PFSK-1 (cell line): ENCODE data around the gene ADGRG7.

ENCODE experiments used
- FOXP2 ChIP-seq: optimal IDR thresholded peaks from 2 replicates; pipeline ENCODE3; 2011; ENCODE audit warnings: borderline replicate concordance, control low read depth, inconsistent platforms; ENCODE audit not compliant: insufficient read depth; ENCODE audit errors: extremely low read length, extremely low read depth
- POLR2AphosphoS5 ChIP-seq: IDR thresholded peaks from 2 replicates; pipeline ENCODE4 v1.6.1; 2012; ENCODE audit warnings: low read depth, mild to moderate bottlenecking, control low read depth, low read length, moderate library complexity
- SIN3A ChIP-seq: IDR thresholded peaks from 2 replicates; pipeline ENCODE4 v1.6.1; 2012; ENCODE audit warnings: mild to moderate bottlenecking, low read length, moderate library complexity, borderline replicate concordance; ENCODE audit not compliant: insufficient read depth
- TAF1 ChIP-seq: IDR thresholded peaks from 2 replicates; pipeline ENCODE4 v1.6.1; 2012; ENCODE audit warnings: low read length, control low read depth, borderline replicate concordance; ENCODE audit not compliant: insufficient read depth
- TF ChIP-seq, protein P1 (sequence below), 2 experiments: IDR thresholded peaks; 2 replicates each; pipeline versions ENCODE4 v1.6.1 to v1.8.0; 2011 to 2012; ENCODE audit warnings: low read depth in 2 of 2, low read length in 2 of 2, control low read depth in 1 of 2, inconsistent platforms in 1 of 2, mild to moderate bottlenecking in 1 of 2, moderate library complexity in 1 of 2; ENCODE audit not compliant: insufficient read depth in 1 of 2

ADGRG7 gene

DNA sequence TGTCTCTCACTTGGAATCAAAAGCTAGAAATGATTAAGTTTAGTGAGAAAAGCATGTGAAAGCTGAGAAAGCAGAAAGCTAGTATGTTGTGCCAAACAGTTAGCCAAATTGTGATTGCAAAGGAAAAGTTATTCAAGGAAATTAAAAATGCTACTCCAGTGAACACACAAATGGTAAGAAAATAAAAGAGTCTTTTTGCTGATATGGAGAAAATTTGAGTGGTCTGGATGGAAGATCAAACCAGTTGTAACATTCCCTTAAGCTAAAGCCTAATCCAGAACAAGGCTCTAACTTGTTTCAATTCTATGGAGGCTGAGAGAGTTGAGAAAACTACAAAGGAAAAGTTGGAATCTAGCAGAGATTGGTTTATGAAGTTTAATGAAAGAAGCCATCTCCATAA is 11.8 kb downstream of the ADGRG7 start:
- TF ChIP-seq TAF1 (no peak), POLR2AphosphoS5 (no peak), FOXP2 (no peak), SIN3A (no peak)
- TF ChIP-seq, protein P1, sequence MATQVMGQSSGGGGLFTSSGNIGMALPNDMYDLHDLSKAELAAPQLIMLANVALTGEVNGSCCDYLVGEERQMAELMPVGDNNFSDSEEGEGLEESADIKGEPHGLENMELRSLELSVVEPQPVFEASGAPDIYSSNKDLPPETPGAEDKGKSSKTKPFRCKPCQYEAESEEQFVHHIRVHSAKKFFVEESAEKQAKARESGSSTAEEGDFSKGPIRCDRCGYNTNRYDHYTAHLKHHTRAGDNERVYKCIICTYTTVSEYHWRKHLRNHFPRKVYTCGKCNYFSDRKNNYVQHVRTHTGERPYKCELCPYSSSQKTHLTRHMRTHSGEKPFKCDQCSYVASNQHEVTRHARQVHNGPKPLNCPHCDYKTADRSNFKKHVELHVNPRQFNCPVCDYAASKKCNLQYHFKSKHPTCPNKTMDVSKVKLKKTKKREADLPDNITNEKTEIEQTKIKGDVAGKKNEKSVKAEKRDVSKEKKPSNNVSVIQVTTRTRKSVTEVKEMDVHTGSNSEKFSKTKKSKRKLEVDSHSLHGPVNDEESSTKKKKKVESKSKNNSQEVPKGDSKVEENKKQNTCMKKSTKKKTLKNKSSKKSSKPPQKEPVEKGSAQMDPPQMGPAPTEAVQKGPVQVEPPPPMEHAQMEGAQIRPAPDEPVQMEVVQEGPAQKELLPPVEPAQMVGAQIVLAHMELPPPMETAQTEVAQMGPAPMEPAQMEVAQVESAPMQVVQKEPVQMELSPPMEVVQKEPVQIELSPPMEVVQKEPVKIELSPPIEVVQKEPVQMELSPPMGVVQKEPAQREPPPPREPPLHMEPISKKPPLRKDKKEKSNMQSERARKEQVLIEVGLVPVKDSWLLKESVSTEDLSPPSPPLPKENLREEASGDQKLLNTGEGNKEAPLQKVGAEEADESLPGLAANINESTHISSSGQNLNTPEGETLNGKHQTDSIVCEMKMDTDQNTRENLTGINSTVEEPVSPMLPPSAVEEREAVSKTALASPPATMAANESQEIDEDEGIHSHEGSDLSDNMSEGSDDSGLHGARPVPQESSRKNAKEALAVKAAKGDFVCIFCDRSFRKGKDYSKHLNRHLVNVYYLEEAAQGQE (IDR thresholded peaks at IDR 0.05; ENCODE audit: insufficient read depth in 1 of 2, low read depth in 2 of 2, low read length in 2 of 2): no peak

DNA sequence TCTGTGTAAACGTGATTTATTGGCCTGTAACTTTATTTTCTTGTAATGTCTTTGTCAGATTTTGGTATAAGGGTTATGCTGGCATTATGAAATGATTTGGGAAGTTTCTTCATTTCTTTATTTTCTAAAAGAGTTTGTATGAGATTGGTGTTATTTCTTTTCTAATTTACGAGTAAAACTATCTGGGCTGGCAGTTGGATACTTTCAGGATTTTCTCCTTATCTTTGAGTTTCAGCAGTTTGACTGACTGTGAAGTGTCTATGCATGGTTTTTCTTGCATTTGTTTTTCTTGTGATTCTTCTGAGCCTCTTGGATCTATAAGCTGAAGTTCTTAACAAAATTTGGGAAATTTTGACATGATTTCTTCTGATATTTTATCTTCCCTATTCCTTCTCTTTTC is 18.1 kb downstream of the ADGRG7 start:
- TF ChIP-seq, protein P1 (IDR thresholded peaks at IDR 0.05; ENCODE audit: insufficient read depth in 1 of 2, low read depth in 2 of 2, low read length in 2 of 2): no peak
- no peak for TF ChIP-seq TAF1
- TF ChIP-seq SIN3A: no peak
- no peak for TF ChIP-seq POLR2AphosphoS5
- no peak for TF ChIP-seq FOXP2

DNA sequence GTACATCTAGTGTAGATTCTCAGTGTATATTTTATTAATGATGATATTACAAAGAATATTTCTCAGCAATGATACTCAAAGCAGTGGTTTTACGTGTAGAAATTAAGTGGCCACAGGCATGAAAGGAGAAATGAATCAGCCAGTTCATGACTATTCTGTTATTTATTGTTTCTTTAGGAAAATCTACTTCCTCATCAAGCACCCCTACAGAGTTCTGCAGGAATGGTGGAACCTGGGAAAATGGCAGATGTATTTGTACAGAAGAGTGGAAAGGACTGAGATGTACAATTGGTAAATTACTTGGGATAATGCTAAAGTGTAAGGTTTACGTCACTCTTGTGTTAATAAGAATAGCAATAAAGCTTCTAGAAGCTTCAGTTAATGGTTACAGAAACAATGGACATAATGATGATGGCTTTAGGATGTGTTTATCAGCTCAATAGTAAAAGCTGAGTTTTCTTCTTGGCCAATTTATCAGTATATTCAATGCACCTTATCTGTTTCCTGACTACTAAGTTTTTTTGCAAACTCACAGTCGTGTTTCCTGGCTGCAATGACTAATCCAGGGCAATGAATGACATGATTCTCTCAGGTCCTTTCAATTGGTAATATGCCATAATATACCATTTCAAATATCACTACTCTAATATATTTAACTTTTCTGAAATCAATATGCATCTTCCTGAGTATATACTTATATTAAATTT is 20.2 kb downstream of the ADGRG7 start:
- no peak for TF ChIP-seq FOXP2
- TF ChIP-seq TAF1: no peak
- TF ChIP-seq POLR2AphosphoS5: no peak
- TF ChIP-seq, protein P1 (IDR thresholded peaks at IDR 0.05; ENCODE audit: insufficient read depth in 1 of 2, low read depth in 2 of 2, low read length in 2 of 2): no peak
- TF ChIP-seq SIN3A: no peak

DNA sequence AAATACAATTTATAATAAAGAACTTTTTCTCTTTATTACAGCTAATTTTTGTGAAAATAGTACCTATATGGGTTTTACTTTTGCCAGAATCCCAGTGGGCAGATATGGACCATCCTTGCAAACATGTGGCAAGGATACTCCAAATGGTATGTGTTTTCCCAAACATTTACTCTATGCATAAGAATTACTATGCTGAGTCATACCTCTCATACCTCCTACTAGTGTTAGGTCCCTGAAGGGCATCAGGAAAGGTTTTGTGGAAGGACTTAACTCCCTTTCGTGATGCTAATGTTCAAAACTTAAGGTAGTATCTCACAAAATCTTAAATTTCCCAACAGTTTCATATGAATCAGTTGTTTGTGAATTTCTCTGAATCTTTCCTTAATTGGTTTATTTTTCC is 21.3 kb downstream of the ADGRG7 start:
- TF ChIP-seq, protein P1 (IDR thresholded peaks at IDR 0.05; ENCODE audit: insufficient read depth in 1 of 2, low read depth in 2 of 2, low read length in 2 of 2): no peak
- TF ChIP-seq TAF1: no peak
- no peak for TF ChIP-seq FOXP2
- TF ChIP-seq SIN3A: no peak
- no peak for TF ChIP-seq POLR2AphosphoS5

DNA sequence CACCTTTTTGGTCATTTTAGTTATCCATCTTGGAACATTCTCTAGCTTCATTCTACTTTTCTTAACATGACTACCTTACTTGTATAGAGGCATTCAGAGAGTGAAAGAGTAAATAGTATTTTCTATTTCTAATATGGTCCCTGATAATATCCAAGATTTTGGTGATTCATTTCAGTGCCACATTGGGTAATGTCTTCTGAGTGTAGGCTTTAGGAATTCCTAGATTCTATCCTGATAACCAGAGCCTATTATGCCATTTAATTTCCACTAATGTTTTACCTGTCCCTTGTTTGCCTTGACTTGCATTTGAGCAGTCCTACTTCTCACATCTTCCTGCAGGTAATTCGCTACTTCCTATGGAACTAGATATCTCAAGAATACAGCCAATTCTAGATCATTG is 21.8 kb downstream of the ADGRG7 start:
- TF ChIP-seq SIN3A: no peak
- no peak for TF ChIP-seq TAF1
- no peak for TF ChIP-seq POLR2AphosphoS5
- TF ChIP-seq, protein P1 (IDR thresholded peaks at IDR 0.05; ENCODE audit: insufficient read depth in 1 of 2, low read depth in 2 of 2, low read length in 2 of 2): no peak
- no peak for TF ChIP-seq FOXP2
